T-helper 1 cell treated with Interleukin-12 subunit alpha and Interleukin-12 subunit beta and Interleukin-4 antibody, amounts not matched to agents 30 μg/mL and 1 μg/mL, for 36 hours (primary cell): ENCODE data around the gene CHCHD3.

ENCODE experiments used
- H3K27ac Mint-ChIP-seq: one replicate; pipeline ENCODE4 v1.8.0; 2021; ENCODE audit warnings: mild to moderate bottlenecking, mixed read lengths
- H3K27me3 Mint-ChIP-seq: one replicate; pipeline ENCODE4 v1.8.0; 2021; ENCODE audit warnings: low read depth, mixed read lengths
- H3K36me3 Mint-ChIP-seq: one replicate; pipeline ENCODE4 v1.8.0; 2021; ENCODE audit warnings: low read depth, mixed read lengths
- H3K4me1 Mint-ChIP-seq: one replicate; pipeline ENCODE4 v1.8.0; 2021; ENCODE audit warnings: low read depth, mixed read lengths
- H3K4me3 Mint-ChIP-seq: one replicate; pipeline ENCODE4 v1.8.0; 2021; ENCODE audit warnings: mild to moderate bottlenecking, moderate library complexity, mixed read lengths
- H3K9me3 Mint-ChIP-seq: one replicate; pipeline ENCODE4 v1.8.0; 2021; ENCODE audit warnings: mixed read lengths

The CHCHD3 gene

DNA sequence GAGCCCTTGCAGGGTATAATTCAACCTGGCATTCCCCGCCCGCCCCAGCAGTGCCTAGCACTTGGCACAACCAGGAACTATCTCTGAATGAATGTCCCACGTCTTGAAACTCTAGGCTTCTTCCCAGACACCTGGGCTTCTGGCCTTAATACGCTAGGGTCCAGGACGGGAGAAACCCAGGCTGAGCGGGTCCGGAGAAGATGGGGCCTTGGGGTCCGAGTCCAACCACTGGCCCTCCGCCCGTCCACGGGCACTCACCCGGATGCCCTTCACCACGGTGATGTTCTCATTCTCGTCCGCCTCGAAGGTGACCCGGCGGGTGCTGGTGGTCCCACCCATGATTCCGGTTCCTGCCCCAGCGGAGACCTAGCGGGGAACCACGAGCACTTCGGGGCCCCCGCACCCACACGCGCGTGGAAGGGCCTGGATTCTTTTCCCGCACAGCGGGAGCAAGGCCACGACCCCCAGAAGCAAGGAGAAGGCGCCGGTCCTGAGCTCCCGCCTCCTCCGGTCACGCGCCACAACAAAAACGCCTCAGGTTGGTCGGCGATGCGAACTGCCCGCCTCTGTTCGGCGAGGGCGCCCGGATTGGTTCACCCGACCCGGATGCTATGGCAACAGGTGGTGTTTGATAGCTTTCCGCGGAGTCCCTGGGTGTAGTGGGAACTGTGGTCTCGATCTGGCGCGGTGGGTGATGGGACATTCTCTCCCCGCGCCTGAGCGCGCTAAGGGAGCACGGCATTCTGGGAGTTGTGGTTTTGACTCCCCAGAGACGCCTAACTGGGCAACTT, at the start of gene CHCHD3:
Gene CHCHD3 (minus strand): TSS at position 492 of the 791 bp plus-strand sequence. CDS start 153 bp downstream, at position 339.
- Mint-ChIP-seq H3K4me1 (peaks cover 19% of the 10 kb centered on the region), H3K27ac (peak within 1 kb of the TSS; percentile 95), H3K9me3 (no peaks in the 10 kb centered on the region), H3K4me3 (peak within 1 kb of the TSS; percentile 99), H3K36me3 (peaks cover 5% of the 10 kb centered on the region), H3K27me3 (peaks cover 4% of the 10 kb centered on the region)

DNA sequence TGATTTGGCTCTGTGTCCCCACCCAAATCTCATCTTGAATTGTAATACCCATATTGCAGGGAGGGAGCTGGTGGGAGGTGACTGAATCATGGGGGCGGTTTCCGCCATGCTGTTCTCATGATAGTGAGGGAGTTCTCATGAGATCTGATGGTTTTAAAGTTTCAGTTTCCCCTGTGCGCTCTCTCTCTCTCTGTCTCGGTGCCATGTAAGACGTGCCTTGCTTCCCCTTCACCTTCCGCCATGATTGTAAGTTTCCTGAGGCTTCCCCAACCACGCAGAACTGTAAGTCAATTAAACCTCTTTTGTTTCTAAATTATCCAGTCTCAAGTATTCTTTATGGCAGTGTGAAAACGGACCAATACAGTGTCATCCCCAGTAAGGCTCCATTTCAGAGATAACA, 48.3 kb upstream of the CHCHD3 start:
- Mint-ChIP-seq H3K36me3 (no peaks in the 10 kb centered on the region), H3K9me3 (no peaks in the 10 kb centered on the region), H3K4me3 (no peak overlapping the region), H3K27me3 (no peaks in the 10 kb centered on the region), H3K4me1 (peaks cover 2% of the 10 kb centered on the region), H3K27ac (no peak overlapping the region)

DNA sequence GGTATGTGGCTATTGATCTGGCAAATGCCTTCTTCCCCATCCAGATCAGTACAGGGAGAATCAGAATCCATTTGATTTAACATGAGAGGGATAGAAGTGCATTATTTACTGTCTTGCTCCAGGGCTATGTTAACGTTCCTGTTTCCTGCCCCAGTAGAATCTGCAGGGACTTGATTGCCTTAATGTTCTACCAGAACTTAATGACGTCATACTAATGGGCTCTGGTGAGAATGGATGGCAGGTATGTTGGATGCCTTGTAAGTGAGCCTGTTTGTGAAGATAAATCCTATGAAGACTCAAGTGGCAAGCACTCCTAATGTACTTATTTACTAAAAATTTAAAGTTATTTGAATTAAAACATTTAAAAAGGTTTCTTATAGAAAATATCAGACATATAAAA, 44.5 kb upstream of the CHCHD3 start:
- H3K27me3 Mint-ChIP-seq, result no peaks in the 10 kb centered on the region
- no peaks in the 10 kb centered on the region for H3K36me3 Mint-ChIP-seq
- no peaks in the 10 kb centered on the region for H3K9me3 Mint-ChIP-seq
- no peaks in the 10 kb centered on the region for H3K4me1 Mint-ChIP-seq
- no peak overlapping the region for H3K4me3 Mint-ChIP-seq
- no peak overlapping the region for H3K27ac Mint-ChIP-seq

DNA sequence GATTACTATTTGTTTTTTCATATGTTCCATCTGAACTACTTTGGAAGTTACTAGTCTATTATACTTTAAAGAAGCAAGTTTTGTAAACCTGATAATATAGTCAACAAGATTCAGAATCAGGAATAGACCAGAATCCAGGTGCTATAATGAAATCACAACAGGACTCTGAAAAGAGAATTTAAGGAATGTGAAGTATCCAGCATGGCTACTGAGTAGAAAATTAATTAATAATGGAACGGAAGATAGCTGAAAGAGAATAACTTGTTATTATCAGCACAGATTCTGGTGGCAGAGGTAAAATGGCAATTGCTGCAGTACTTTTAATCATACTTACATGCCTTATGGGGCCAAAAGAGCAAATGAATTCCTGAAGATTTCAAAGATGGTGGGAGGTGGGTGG, 43.1 kb upstream of the CHCHD3 start:
- H3K27ac Mint-ChIP-seq, result no peak overlapping the region
- H3K9me3 Mint-ChIP-seq, result no peaks in the 10 kb centered on the region
- no peaks in the 10 kb centered on the region for H3K36me3 Mint-ChIP-seq
- H3K4me1 Mint-ChIP-seq, result no peaks in the 10 kb centered on the region
- H3K27me3 Mint-ChIP-seq, result no peaks in the 10 kb centered on the region
- H3K4me3 Mint-ChIP-seq, result no peak overlapping the region

DNA sequence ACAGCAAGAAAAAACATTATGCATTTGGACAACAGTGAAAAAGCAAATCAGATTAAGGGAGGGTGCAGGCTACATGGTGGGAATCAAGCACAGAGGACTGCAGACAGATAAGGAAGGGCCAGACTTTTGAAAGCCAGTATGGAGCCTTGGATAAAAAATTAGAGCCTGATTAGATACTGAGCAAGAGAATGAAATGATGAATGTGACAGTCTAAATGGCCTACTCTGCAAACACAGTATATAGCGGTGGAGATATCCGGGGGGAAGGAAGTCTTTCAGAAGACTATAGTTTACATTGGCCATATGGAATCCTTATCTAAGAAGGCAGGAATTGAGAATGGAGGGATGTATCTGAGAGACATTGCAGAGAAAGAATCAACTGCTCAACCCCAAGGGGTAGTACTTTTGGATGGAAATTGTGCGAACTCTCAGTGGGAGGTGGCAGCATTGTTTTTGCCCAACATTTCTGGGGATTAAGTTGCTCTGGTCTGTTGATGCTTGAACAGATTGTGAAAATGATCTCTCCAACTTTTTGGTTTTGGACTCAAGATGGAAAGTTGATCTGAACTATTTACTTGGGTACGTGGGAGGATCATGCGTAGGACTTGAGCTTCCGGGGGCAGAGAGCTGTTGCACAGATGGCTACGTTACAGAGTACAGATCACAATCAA, 39.4 kb upstream of the CHCHD3 start:
- H3K4me3 Mint-ChIP-seq, result no peak overlapping the region
- no peaks in the 10 kb centered on the region for H3K4me1 Mint-ChIP-seq
- no peak overlapping the region for H3K27ac Mint-ChIP-seq
- H3K27me3 Mint-ChIP-seq, result no peaks in the 10 kb centered on the region
- no peaks in the 10 kb centered on the region for H3K9me3 Mint-ChIP-seq
- no peaks in the 10 kb centered on the region for H3K36me3 Mint-ChIP-seq

DNA sequence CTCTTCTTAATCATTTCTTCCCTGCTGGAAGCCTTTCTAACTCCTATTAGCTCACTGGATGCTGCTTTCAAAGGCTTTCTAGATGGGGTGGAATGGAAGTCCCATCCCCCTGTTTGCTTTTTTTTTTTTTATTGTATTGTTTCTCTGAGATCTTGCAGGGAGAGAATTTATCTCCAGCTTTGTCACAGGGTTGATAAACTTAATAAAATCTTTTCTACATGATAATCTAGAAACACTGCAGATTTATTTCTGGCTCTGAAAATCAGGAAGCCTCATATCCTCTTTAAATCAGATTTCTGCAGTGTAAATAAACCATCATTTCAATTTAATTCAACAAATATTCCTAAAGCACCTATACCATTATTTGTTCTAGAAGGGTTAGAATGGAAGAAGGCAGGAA, 37.2 kb upstream of the CHCHD3 start:
- no peaks in the 10 kb centered on the region for H3K36me3 Mint-ChIP-seq
- no peak overlapping the region for H3K4me3 Mint-ChIP-seq
- no peaks in the 10 kb centered on the region for H3K9me3 Mint-ChIP-seq
- no peaks in the 10 kb centered on the region for H3K4me1 Mint-ChIP-seq
- no peaks in the 10 kb centered on the region for H3K27me3 Mint-ChIP-seq
- no peak overlapping the region for H3K27ac Mint-ChIP-seq

DNA sequence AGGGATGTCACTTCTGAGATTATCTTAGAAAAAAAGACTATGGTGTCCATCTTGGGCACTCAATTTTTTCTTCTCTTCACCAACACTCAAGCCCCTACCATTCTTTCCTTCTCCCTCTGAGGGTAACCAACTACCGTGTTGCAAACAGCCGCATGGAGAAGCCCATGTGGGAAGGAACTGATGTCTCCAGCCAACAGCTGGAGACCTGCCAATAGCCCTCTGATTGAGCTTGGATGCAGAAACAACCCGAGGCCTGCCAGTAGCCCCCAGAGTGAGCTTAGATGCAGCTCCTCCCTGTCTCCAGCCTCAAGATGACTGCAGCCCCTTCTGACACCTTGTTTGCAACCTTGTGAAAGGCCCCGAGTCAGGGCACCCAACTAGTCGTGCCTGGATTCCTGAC, 36.4 kb upstream of the CHCHD3 start:
- Mint-ChIP-seq H3K27me3 (no peaks in the 10 kb centered on the region), H3K4me3 (no peak overlapping the region)

DNA sequence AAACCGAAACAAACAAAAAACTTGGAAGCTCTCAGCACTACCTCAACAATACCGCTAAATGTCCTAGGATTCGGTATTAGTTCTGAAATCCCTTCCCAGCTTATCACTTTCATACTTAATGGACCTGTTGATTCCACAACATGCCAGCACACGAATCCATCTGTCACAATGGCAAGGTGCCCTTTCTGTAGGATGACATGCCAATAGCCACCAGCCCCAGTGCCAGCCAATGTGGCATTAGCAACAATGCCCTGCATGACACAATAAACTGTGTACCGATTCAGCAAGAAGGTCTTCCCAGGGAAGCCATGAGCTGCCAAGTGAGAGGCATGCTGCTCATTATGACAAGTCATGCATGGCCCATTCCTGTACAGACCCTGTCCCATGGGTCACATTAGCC, 35.6 kb upstream of the CHCHD3 start:
- Mint-ChIP-seq H3K4me3 (no peak overlapping the region), H3K4me1 (no peaks in the 10 kb centered on the region), H3K36me3 (no peaks in the 10 kb centered on the region), H3K27me3 (no peaks in the 10 kb centered on the region), H3K9me3 (no peaks in the 10 kb centered on the region), H3K27ac (no peak overlapping the region)

More for the DNA sequence above, 36.4 kb upstream of the CHCHD3 start:
- Mint-ChIP-seq H3K4me1 (no peaks in the 10 kb centered on the region), H3K27ac (no peak overlapping the region), H3K36me3 (no peaks in the 10 kb centered on the region), H3K9me3 (no peaks in the 10 kb centered on the region)

DNA sequence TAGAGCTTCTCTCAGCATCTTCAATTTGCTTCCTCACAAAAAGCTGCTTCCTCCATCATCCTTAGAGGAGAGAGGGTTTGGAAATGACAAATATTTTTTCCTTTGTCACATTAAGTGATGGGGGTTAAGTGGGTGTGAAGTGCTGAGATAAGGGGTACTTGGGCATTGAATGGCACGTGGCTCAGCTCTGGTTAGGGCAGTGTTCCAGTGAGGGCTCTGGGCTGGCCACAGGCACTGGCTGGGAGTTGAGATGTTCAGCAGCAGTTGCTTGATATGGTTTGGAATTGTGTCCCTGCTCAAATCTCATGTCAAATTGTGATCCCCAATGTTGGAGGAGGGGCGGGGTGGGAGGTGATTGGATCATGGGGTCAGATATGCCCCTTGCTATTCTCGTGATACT, 33.7 kb upstream of the CHCHD3 start:
- no peaks in the 10 kb centered on the region for H3K27me3 Mint-ChIP-seq
- no peaks in the 10 kb centered on the region for H3K9me3 Mint-ChIP-seq
- H3K4me1 Mint-ChIP-seq, result no peaks in the 10 kb centered on the region
- no peaks in the 10 kb centered on the region for H3K36me3 Mint-ChIP-seq
- no peak overlapping the region for H3K4me3 Mint-ChIP-seq
- H3K27ac Mint-ChIP-seq, result no peak overlapping the region

DNA sequence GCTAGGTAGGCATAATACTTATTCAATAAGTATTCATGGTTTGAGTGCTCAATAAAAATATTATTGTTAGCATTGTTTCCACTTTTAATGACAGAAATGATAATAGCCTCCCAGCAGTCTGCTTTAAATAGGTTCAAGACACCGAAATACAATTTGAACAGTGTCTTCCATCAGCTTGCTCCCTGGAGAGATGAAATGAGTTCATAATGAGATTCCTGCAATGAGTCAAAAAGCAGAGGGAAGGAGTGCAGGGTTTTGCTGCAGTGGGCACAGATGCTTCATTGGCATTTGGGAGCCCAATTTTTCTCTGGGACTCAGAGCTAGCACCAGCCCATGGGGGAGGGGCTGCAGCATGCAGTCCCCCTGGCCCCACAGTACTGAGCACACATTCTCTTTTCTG, 32.6 kb upstream of the CHCHD3 start:
- no peaks in the 10 kb centered on the region for H3K9me3 Mint-ChIP-seq
- peaks cover 2% of the 10 kb centered on the region for H3K27me3 Mint-ChIP-seq
- H3K36me3 Mint-ChIP-seq, result no peaks in the 10 kb centered on the region

DNA sequence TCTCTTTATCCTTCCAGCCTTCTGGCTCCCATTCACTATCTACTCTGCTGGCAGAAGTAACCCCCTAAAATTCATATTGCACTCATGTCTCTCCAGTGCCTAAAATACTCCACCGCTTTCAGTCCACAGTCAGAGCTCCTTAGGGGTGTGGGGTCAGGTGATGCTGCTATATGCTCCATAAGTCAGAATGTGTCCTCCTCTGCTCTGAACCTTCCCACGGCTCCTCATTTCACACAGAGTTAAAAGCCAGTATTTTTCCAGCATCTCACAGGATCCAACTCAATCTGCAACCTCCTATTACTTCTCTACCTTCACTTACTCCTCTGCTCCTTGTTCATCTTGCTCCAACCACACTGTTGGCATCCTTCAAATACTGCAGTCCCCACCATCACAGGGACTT, 31.1 kb upstream of the CHCHD3 start:
- H3K36me3 Mint-ChIP-seq, result no peaks in the 10 kb centered on the region
- peaks cover 8% of the 10 kb centered on the region for H3K27me3 Mint-ChIP-seq
- no peak overlapping the region for H3K27ac Mint-ChIP-seq
- no peak overlapping the region for H3K4me3 Mint-ChIP-seq
- no peaks in the 10 kb centered on the region for H3K4me1 Mint-ChIP-seq
- H3K9me3 Mint-ChIP-seq, result no peaks in the 10 kb centered on the region

More for the DNA sequence above, 32.6 kb upstream of the CHCHD3 start:
- no peaks in the 10 kb centered on the region for H3K4me1 Mint-ChIP-seq
- no peak overlapping the region for H3K27ac Mint-ChIP-seq
- no peak overlapping the region for H3K4me3 Mint-ChIP-seq

DNA sequence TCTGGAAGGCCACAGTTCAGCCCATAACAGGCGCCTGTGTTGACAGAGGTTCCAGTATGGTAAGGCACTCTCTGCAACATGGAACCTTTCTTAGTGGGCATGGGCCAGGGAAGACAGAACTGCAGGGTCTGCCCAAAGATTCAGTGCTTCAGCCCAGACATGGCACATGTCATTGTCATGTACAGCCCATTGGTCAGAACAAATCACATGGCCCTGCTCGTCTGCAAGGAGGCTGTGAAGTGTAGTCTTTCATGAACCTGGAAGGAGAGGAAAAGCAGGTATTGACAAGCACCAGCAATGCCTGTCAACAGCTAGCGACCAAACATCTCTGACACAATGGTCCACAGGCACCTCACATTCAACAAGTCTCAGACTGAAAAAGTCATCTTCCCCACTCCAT, 30.4 kb upstream of the CHCHD3 start:
- Mint-ChIP-seq H3K27ac (no peak overlapping the region), H3K27me3 (peaks cover 8% of the 10 kb centered on the region), H3K9me3 (no peaks in the 10 kb centered on the region), H3K4me3 (no peak overlapping the region), H3K4me1 (no peaks in the 10 kb centered on the region), H3K36me3 (no peaks in the 10 kb centered on the region)

DNA sequence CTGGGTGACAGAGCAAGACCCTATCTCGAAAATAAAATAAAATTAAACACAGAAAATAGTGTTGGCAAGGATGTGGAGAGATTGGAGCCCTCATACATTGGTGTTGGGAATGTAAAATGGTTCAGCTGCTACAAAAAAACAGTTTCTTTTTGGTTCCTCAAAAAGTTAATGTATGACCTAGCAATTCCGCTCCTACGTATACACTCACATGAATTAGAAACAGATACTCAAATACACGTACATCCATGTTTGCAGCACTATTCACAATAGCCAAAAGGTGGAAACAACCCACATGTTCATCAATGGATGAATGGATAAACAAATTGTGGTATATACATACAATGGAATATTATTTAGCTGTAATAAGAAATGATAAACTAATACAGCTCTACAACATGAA, 28.4 kb upstream of the CHCHD3 start:
- H3K9me3 Mint-ChIP-seq, result no peaks in the 10 kb centered on the region
- no peak overlapping the region for H3K4me3 Mint-ChIP-seq
- no peak overlapping the region for H3K27ac Mint-ChIP-seq
- H3K36me3 Mint-ChIP-seq, result no peaks in the 10 kb centered on the region
- peaks cover 8% of the 10 kb centered on the region for H3K27me3 Mint-ChIP-seq
- no peaks in the 10 kb centered on the region for H3K4me1 Mint-ChIP-seq

DNA sequence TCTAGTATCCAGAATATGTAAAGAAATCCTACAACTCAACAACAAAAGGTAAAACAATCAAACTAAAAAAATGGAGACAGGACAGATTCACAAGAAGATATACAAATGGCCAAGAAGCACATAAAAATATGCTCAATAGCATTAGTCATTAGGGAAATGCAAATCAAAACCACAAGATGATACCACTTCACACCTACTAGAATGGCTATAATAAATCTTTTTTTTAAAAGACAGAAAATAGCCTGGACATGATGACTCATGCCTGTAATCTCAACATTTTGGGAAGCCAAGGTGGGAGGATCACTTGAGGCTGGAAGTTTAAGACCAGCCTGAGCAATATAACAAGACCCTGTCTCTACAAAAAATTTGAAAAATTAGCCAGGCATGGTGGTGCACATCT, 27.9 kb upstream of the CHCHD3 start:
- Mint-ChIP-seq H3K9me3 (no peaks in the 10 kb centered on the region), H3K36me3 (no peaks in the 10 kb centered on the region), H3K27ac (no peak overlapping the region), H3K4me1 (no peaks in the 10 kb centered on the region), H3K27me3 (peaks cover 8% of the 10 kb centered on the region), H3K4me3 (no peak overlapping the region)

DNA sequence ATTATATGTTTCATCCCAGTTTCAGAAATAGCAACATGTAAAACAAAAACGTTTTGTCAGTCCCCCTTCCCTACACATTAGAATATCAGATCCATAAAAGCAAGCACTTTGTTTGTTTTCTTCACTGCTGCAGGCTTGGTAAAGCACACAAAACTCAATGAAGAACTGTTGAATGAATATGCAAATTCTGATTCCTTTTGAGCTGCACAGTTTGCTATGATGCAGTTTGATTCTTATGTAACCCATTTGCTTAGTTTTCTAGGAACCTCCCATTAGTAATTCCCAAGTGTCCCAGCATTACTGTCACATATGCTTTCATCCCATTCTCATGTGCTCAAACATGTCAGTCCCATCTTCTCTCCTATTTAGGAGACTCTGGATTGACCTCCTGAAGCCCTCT, 26.1 kb upstream of the CHCHD3 start:
- no peak overlapping the region for H3K4me3 Mint-ChIP-seq
- H3K36me3 Mint-ChIP-seq, result no peaks in the 10 kb centered on the region
- peaks cover 8% of the 10 kb centered on the region for H3K27me3 Mint-ChIP-seq
- no peak overlapping the region for H3K27ac Mint-ChIP-seq
- H3K9me3 Mint-ChIP-seq, result no peaks in the 10 kb centered on the region
- no peaks in the 10 kb centered on the region for H3K4me1 Mint-ChIP-seq
